Subcutaneous adipose tissue (tissue), 4 donors: ENCODE results near the gene LAMC3. TPM values are rescaled to one million over a fixed set of nuclear protein-coding genes. Genes with fewer than 3 reads are reported as not detected.

Experiments used
- CTCF ChIP-seq: fragments of 450-650 bp; IDR thresholded peaks from one replicate; pipeline ENCODE4 v1.5.1; 2016; ENCODE audit warnings: low read depth, mild to moderate bottlenecking, control low read depth, antibody characterized with exemption, moderate library complexity
- total RNA-seq, 4 donors: library from RNA; depleted of rRNA; stranded (reverse); fragments of >200 nt; gene quantifications; one replicate each; pipeline ENCODE4 v1.1.0, GENCODE V29; 2016

Gene LAMC3
- total RNA-seq, 4 donors from 2014 or later = 1.3 to 2.9 (median 1.9) TPM

- no peak for TF ChIP-seq CTCF
These were observed 87.5 kb downstream of the LAMC3 start, which contains the start of gene AIF1L for GRCh38 chr9:131096269-131097125. Gene AIF1L (plus strand): TSS chr9:131096531. CDS start chr9:131096630, 99 bp downstream.

- TF ChIP-seq CTCF = no peak
These were observed 88.4 kb downstream of the LAMC3 start for GRCh38 chr9:131097126-131097947.

GRCh38 chr9:131097948-131098278 lies 88.9 kb downstream of the LAMC3 start:
- no peak for TF ChIP-seq CTCF

GRCh38 chr9:131098391-131099101 lies 89.6 kb downstream of the LAMC3 start:
- TF ChIP-seq CTCF = no peak

- TF ChIP-seq CTCF = no peak
These were observed 90.2 kb downstream of the LAMC3 start for GRCh38 chr9:131099102-131099606.

- TF ChIP-seq CTCF = no peak
These were observed 91.5 kb downstream of the LAMC3 start for GRCh38 chr9:131100445-131100844.
